Astrocyte (in vitro differentiated cells and primary cell): ENCODE results near the gene CHN1. TPM values are rescaled to one million over a fixed set of nuclear protein-coding genes. Genes with fewer than 3 reads are reported as not detected.

Experiments
- DNase-seq: peaks from one replicate; pipeline ENCODE4 v3.0.0-alpha.2; 2010; ENCODE audit warnings: low read depth
- FAIRE-seq: peaks from 2 replicates; lab custom pipeline; 2011; peaks lifted over from hg19 to GRCh38; lab: Jason Lieb, UNC
- H2AFZ ChIP-seq: 2 replicates; pipeline ENCODE4 v1.6.0; 2012; ENCODE audit warnings: low read depth, low read length, inconsistent platforms
- H3K27ac ChIP-seq: 2 replicates; pipeline ENCODE4 v1.5.1; 2011; ENCODE audit warnings: low read depth, low read length, inconsistent platforms
- H3K27me3 ChIP-seq: 2 replicates; pipeline ENCODE4 v1.6.0; 2011; ENCODE audit warnings: low read length, inconsistent platforms; ENCODE audit not compliant: insufficient read depth
- H3K36me3 ChIP-seq: 2 replicates; pipeline ENCODE4 v1.5.1; 2011; ENCODE audit warnings: low read length, inconsistent platforms; ENCODE audit not compliant: insufficient read depth
- H3K4me1 ChIP-seq: 2 replicates; pipeline ENCODE4 v1.5.1; 2011; ENCODE audit warnings: low read length, inconsistent platforms; ENCODE audit not compliant: insufficient read depth
- H3K4me2 ChIP-seq: 2 replicates; pipeline ENCODE4 v1.6.0; 2012; ENCODE audit warnings: low read length, inconsistent platforms
- H3K4me3 ChIP-seq: 2 replicates; pipeline ENCODE4 v1.5.1; 2011; ENCODE audit warnings: low read depth, mild to moderate bottlenecking, low read length, inconsistent platforms; ENCODE audit not compliant: insufficient read depth
- H3K79me2 ChIP-seq: 2 replicates; pipeline ENCODE4 v1.6.0; 2012; ENCODE audit warnings: mild to moderate bottlenecking, low read length, inconsistent platforms; ENCODE audit not compliant: insufficient read depth
- H3K9ac ChIP-seq: 2 replicates; pipeline ENCODE4 v1.6.0; 2012; ENCODE audit warnings: mild to moderate bottlenecking, low read length, inconsistent platforms
- H3K9me3 ChIP-seq: 2 replicates; pipeline ENCODE4 v1.5.1; 2012; ENCODE audit warnings: low read depth, mild to moderate bottlenecking, low read length, inconsistent platforms; ENCODE audit not compliant: insufficient read depth
- H4K20me1 ChIP-seq: 2 replicates; pipeline ENCODE4 v1.6.0; 2012; ENCODE audit warnings: low read length, inconsistent platforms; ENCODE audit not compliant: insufficient read depth
- H3K27ac Mint-ChIP-seq: one replicate; pipeline ENCODE4 v1.8.0; 2021; ENCODE audit warnings: mild to moderate bottlenecking, mixed read lengths; ENCODE audit not compliant: unreplicated experiment
- H3K27me3 Mint-ChIP-seq: one replicate; pipeline ENCODE4 v1.8.0; 2021; ENCODE audit warnings: low read depth, mixed read lengths; ENCODE audit not compliant: unreplicated experiment
- H3K36me3 Mint-ChIP-seq: one replicate; pipeline ENCODE4 v1.8.0; 2021; ENCODE audit warnings: low read depth, mixed read lengths; ENCODE audit not compliant: unreplicated experiment
- H3K4me1 Mint-ChIP-seq: one replicate; pipeline ENCODE4 v1.8.0; 2021; ENCODE audit warnings: low read depth, mixed read lengths; ENCODE audit not compliant: unreplicated experiment
- H3K4me3 Mint-ChIP-seq: one replicate; pipeline ENCODE4 v1.8.0; 2021; ENCODE audit warnings: mild to moderate bottlenecking, moderate library complexity, mixed read lengths; ENCODE audit not compliant: unreplicated experiment
- H3K9me3 Mint-ChIP-seq: one replicate; pipeline ENCODE4 v1.8.0; 2021; ENCODE audit warnings: mild to moderate bottlenecking, mixed read lengths; ENCODE audit not compliant: unreplicated experiment
- CTCF ChIP-seq: IDR thresholded peaks from 2 replicates; pipeline ENCODE4 v1.5.1; 2011; ENCODE audit warnings: low read depth, mild to moderate bottlenecking, inconsistent platforms, low read length, moderate library complexity; ENCODE audit not compliant: insufficient read depth
- EZH2 ChIP-seq: IDR thresholded peaks from 2 replicates; pipeline ENCODE4 v1.6.1; 2012; ENCODE audit warnings: mild to moderate bottlenecking, low read length, inconsistent platforms; ENCODE audit not compliant: insufficient read depth
- total RNA-seq: library from RNA; stranded (reverse); gene quantifications from 2 replicates; pipeline ENCODE4 v1.2.1, GENCODE V29; 2021

Gene CHN1
- total RNA-seq, 1 donor from 2014 or later: 23.9 TPM

DNA sequence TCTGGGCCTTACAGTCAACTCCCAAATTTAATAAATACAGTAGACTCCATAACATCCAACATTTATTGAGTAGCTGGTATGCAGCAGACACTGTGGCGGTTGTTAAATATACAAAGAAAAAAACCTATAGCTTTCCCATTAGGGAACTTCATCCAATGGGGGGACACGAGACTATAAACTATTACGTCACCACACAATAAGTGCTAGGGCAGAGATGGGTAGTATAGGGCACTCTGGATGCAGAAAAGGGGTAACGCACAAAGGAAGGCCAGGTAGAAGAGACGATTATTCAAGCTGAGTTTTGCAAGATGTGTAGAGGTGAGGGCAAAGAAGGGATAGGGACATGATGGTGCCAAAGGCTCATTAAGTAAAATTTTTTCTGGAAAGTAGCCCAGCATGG is 10.8 kb downstream of the CHN1 start:
- H3K4me1 Mint-ChIP-seq: peaks cover 18% of the 10 kb centered on the region
- no peaks in the 10 kb centered on the region for H3K36me3 Mint-ChIP-seq
- Histone ChIP-seq H3K4me3 (no peak overlapping the region), H4K20me1 (no peaks in the 10 kb centered on the region), H3K9ac (no peak overlapping the region), H3K27ac (no peak overlapping the region), H3K79me2 (no peaks in the 10 kb centered on the region), H3K9me3 (no peaks in the 10 kb centered on the region), H3K27me3 (no peaks in the 10 kb centered on the region), H3K4me1 (peaks cover 7% of the 10 kb centered on the region), H2AFZ (no peak overlapping the region), H3K36me3 (no peaks in the 10 kb centered on the region), H3K4me2 (no peak overlapping the region)
- FAIRE-seq (no peak), DNase-seq (no peak)
- TF ChIP-seq CTCF: no peak
- no peak for TF ChIP-seq EZH2
- no peak overlapping the region for H3K27ac Mint-ChIP-seq
- H3K9me3 Mint-ChIP-seq: no peaks in the 10 kb centered on the region
- no peaks in the 10 kb centered on the region for H3K27me3 Mint-ChIP-seq
- no peak overlapping the region for H3K4me3 Mint-ChIP-seq

DNA sequence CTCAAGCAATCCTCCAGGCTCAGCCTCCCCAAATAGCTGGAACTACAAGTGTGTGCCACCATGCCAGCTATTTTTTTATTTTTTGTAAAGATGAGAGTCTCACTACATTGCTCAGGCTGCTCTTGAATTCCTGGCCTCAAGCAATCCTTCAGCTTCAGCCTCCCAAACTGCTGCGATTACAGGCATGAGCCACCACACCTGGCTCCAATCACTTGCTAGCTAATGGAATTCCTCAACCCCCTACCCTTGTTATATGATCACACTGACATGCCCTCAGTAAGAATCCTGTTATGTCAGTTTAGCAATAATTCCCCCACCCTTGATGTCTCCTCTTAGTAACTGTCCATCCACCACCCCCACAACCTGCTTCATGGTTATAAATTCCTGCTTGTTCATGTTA is 12.3 kb downstream of the CHN1 start:
- Histone ChIP-seq H4K20me1 (no peaks in the 10 kb centered on the region), H3K4me2 (no peak overlapping the region), H2AFZ (no peak overlapping the region), H3K79me2 (no peaks in the 10 kb centered on the region), H3K27ac (no peak overlapping the region), H3K9ac (no peak overlapping the region), H3K4me3 (no peak overlapping the region), H3K4me1 (peaks cover 3% of the 10 kb centered on the region), H3K27me3 (no peaks in the 10 kb centered on the region), H3K9me3 (no peaks in the 10 kb centered on the region), H3K36me3 (no peaks in the 10 kb centered on the region)
- Mint-ChIP-seq H3K27ac (no peak overlapping the region), H3K36me3 (no peaks in the 10 kb centered on the region), H3K27me3 (no peaks in the 10 kb centered on the region), H3K4me3 (no peak overlapping the region), H3K9me3 (no peaks in the 10 kb centered on the region), H3K4me1 (peaks cover 18% of the 10 kb centered on the region)
- TF ChIP-seq CTCF: no peak
- TF ChIP-seq EZH2: no peak
- DNase-seq (no peak), FAIRE-seq (no peak)

GRCh38 chr2:174985614-174986013 is 19.6 kb downstream of the CHN1 start:
- FAIRE-seq (peak; percentile 74), DNase-seq (no peak)
- Histone ChIP-seq H3K79me2 (no peaks in the 10 kb centered on the region), H3K4me1 (no peaks in the 10 kb centered on the region), H3K36me3 (no peaks in the 10 kb centered on the region), H3K27ac (no peak overlapping the region), H3K27me3 (no peaks in the 10 kb centered on the region), H3K9me3 (no peaks in the 10 kb centered on the region), H3K4me3 (no peak overlapping the region), H4K20me1 (no peaks in the 10 kb centered on the region), H2AFZ (no peak overlapping the region), H3K4me2 (peak overlapping the region; percentile 16), H3K9ac (peak overlapping the region; percentile 9)
- Mint-ChIP-seq H3K4me3 (no peak overlapping the region), H3K4me1 (peaks cover 8% of the 10 kb centered on the region), H3K9me3 (no peaks in the 10 kb centered on the region), H3K36me3 (no peaks in the 10 kb centered on the region), H3K27ac (no peak overlapping the region), H3K27me3 (no peaks in the 10 kb centered on the region)
- TF ChIP-seq EZH2 (no peak), CTCF (peak; percentile 51)
